Right lobe of liver (tissue), 4 donors: ENCODE measurements around the gene PARP15.

ENCODE experiments used
- CTCF ChIP-seq, 4 donors: fragments of 200-600 bp in 3 of 4; fragments of 450-650 bp in 1 of 4; IDR thresholded peaks; one replicate each; pipeline versions ENCODE4 v1.5.1 to v1.8.0; 2016 to 2022; ENCODE audit warnings: antibody characterized with exemption in 4 of 4, mild to moderate bottlenecking in 2 of 4
- POLR2A ChIP-seq: fragments of 450-650 bp; IDR thresholded peaks from one replicate; pipeline ENCODE4 v1.6.1; 2017; ENCODE audit warnings: antibody characterized with exemption, mild to moderate bottlenecking
- donor health status: DM: no; HTN: no; CAD: no.
- donor health status: DM: no; HTN: no; CAD: no.
- donor health status: DM: no; HTN: yes; CAD: no.

- no peak for TF ChIP-seq CTCF (IDR thresholded peaks at IDR 0.05)
- TF ChIP-seq POLR2A: no peak
Measured at GRCh38 chr3:122533931-122534334, 43.5 kb upstream of the PARP15 start.
